Activated T-cell treated with anti-CD3 and anti-CD28 coated beads, Interleukin-2, amount 50 U/mL, for 24 hours (primary cell): ENCODE results near the gene FGF13.

ENCODE experiments used
- DNase-seq: peaks from one replicate; pipeline ENCODE4 v3.0.0-alpha.2; 2020
- H3K27ac Mint-ChIP-seq: 2 replicates; pipeline ENCODE4 v1.8.0; 2020; ENCODE audit warnings: mild to moderate bottlenecking, mixed read lengths
- H3K27me3 Mint-ChIP-seq: 2 replicates; pipeline ENCODE4 v1.8.0; 2020; ENCODE audit warnings: mixed read lengths
- H3K36me3 Mint-ChIP-seq: 2 replicates; pipeline ENCODE4 v1.8.0; 2020; ENCODE audit warnings: low read depth, mixed read lengths
- H3K4me1 Mint-ChIP-seq: 2 replicates; pipeline ENCODE4 v1.8.0; 2020; ENCODE audit warnings: low read depth, mixed read lengths
- H3K4me3 Mint-ChIP-seq: 2 replicates; pipeline ENCODE4 v1.8.0; 2020; ENCODE audit warnings: mild to moderate bottlenecking, moderate library complexity, mixed read lengths
- H3K9me3 Mint-ChIP-seq: 2 replicates; pipeline ENCODE4 v1.8.0; 2020; ENCODE audit warnings: mixed read lengths

The FGF13 gene

DNA sequence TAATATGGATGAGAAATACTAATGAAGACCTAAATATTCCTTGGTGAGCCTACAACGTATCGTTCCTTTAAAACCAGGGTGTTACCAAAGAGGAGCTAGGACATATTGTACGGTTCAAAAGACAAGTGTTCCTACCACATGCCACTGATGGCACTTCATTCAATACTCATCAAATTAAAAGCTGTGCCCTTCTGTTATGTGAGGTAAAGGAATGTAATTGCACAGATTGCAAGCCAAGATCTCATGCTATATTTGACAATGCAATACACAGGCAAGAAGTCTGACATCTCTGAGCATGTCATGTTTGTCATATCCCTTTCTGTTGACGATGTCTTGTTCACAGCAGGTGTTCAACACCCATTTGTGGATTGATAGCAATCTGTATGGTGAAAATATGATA lies 6.9 kb downstream of the FGF13 start:
- Mint-ChIP-seq H3K4me1 (no peaks in the 10 kb centered on the region), H3K36me3 (no peaks in the 10 kb centered on the region), H3K4me3 (no peak overlapping the region), H3K9me3 (no peaks in the 10 kb centered on the region), H3K27ac (no peak overlapping the region), H3K27me3 (peaks cover 55% of the 10 kb centered on the region)
- DNase-seq, result no peak

DNA sequence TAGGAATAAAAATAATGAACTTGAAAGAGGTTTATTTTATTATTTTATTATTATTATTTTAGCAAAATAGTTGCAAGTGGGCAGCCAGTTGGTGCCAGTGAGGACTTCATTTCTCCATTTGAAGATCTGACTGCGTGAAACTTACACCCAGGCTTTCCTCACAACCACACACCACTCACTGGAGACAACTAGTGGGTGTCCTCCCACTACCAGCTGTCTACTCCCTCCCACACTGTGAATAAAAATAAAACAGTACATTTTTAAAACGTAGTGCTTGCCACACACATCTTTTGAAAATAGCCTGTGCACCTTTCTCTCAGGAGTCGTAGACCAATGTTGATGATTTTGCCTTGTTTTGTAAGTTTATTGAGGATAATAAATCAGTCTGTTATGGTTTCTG lies 7.4 kb downstream of the FGF13 start:
- no peak for DNase-seq
- no peak overlapping the region for H3K27ac Mint-ChIP-seq
- no peaks in the 10 kb centered on the region for H3K36me3 Mint-ChIP-seq
- H3K27me3 Mint-ChIP-seq, result peaks cover 50% of the 10 kb centered on the region
- no peaks in the 10 kb centered on the region for H3K9me3 Mint-ChIP-seq
- H3K4me3 Mint-ChIP-seq, result no peak overlapping the region
- H3K4me1 Mint-ChIP-seq, result no peaks in the 10 kb centered on the region

DNA sequence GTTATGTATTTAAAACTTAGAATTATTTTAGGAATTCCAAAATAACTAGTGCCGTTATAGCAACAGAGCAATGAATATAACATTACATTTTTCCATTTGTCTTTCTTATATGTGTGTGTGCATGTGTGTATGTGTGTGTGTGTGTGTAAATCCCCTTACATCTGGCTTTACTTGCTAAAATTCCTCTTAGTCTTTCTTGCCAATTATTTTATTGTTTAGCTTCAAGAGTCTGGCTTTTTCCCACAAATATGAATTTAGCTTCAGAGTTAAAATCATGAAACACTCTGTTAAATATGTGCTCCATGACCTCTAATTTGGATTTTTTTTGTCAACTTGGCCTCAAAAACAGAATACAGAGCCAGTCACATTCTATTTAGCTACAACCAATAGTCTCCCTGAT lies 18.9 kb downstream of the FGF13 start:
- DNase-seq, result no peak
- Mint-ChIP-seq H3K27ac (no peak overlapping the region), H3K36me3 (no peaks in the 10 kb centered on the region), H3K27me3 (peaks cover 47% of the 10 kb centered on the region), H3K4me3 (no peak overlapping the region), H3K4me1 (no peaks in the 10 kb centered on the region), H3K9me3 (no peaks in the 10 kb centered on the region)

DNA sequence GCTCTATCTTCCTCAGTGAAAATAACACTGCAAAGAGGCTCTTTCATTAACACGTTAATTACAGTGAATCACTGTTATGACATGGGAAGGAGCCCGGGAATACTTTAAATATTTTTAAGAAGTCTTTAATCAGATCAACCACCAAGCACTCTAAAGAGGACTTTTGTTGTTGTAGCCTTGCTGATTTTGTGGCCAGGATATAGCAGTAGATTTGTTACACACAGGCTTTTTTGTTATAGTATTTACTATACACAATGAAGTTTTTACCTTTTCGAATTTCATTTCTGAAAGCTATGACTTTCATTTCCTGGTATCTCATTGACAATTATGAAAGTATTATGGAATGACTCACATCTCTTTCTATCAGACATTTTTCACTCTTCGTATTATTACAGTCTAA lies 20.3 kb downstream of the FGF13 start:
- DNase-seq, result no peak
- Mint-ChIP-seq H3K36me3 (no peaks in the 10 kb centered on the region), H3K4me3 (no peak overlapping the region), H3K4me1 (no peaks in the 10 kb centered on the region), H3K27me3 (peaks cover 52% of the 10 kb centered on the region), H3K9me3 (no peaks in the 10 kb centered on the region), H3K27ac (no peak overlapping the region)

DNA sequence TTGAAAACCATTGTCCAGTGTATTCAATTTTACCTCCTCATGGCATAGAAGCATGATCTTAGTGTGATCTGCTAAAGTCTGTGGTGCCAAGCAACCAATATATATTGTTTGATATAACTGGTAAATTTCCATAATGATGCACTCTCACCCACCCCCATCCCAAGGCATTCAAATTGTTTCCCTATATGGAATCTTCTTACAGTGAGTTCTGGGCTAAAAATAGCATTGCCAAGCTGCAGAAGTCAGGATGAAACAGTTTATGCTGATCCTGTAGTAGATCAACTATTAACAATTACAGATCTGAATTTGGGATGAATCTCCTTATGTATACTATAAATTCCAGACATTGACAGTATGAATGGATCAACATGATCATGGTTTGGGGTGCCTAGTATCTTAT lies 20.9 kb downstream of the FGF13 start:
- no peak for DNase-seq
- H3K27ac Mint-ChIP-seq, result no peak overlapping the region
- H3K9me3 Mint-ChIP-seq, result no peaks in the 10 kb centered on the region
- peaks cover 48% of the 10 kb centered on the region for H3K27me3 Mint-ChIP-seq
- no peaks in the 10 kb centered on the region for H3K4me1 Mint-ChIP-seq
- no peak overlapping the region for H3K4me3 Mint-ChIP-seq
- no peaks in the 10 kb centered on the region for H3K36me3 Mint-ChIP-seq

DNA sequence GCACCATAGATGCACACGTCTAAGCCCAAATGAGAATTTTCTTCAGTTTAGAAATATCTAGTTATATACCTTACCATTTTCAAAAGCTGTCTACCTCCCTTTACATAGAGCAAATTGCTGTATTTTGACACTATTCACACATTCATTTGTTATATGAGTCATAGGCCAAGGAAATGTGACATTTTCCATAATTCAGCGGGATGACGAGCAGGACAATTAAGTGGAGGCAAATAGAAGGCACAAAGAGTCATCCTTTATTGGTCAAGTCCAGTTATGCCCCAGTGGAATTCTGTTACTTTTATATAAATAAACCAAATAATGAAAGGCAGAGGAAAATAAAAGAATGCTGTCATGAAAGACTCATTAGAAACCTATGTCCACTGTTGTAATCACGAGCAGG lies 27.9 kb downstream of the FGF13 start:
- no peak overlapping the region for H3K4me3 Mint-ChIP-seq
- H3K9me3 Mint-ChIP-seq, result no peaks in the 10 kb centered on the region
- no peaks in the 10 kb centered on the region for H3K36me3 Mint-ChIP-seq
- H3K27ac Mint-ChIP-seq, result no peak overlapping the region
- H3K4me1 Mint-ChIP-seq, result no peaks in the 10 kb centered on the region
- DNase-seq, result no peak
- peaks cover 40% of the 10 kb centered on the region for H3K27me3 Mint-ChIP-seq

DNA sequence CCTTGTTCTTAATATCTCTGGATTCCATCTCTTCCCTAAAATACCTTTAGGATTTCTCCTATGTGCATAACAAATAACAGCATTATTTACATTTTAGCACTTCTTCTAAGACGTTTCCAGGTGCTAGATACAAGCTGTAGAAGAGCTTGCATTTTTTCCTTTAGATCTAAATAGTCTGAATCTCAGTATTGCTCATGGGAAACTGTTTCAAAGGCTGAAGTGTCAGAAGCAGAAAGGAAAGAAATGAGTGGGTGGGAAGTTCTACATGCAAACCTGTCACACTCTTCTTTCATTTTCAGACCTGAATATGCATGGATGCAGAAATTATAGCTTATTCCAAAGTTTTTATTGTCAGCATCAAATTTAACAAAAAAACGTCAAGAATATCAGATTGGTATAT lies 41.8 kb downstream of the FGF13 start:
- Mint-ChIP-seq H3K27ac (no peak overlapping the region), H3K4me3 (no peak overlapping the region), H3K9me3 (no peaks in the 10 kb centered on the region), H3K4me1 (peaks cover 2% of the 10 kb centered on the region), H3K27me3 (peaks cover 21% of the 10 kb centered on the region), H3K36me3 (no peaks in the 10 kb centered on the region)
- DNase-seq, result no peak

DNA sequence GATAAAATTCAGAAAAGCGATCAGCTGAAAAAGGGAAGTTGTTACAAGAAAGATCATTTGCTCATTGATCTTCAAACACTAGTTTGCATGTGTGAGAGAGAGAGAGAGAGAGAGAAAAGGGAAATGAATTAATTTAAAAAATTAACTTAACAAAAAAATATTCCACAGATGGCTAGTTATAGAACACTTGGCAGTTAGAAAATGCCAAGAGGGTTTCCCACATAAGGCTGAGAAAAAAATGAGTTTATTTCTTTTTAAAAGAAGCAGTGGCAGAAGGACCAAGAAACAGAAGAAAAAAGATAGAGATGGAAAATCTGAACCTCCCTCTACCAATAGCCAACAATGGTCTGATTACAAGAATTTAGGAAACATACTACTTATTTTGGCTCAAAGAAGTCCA lies 47.1 kb downstream of the FGF13 start:
- DNase-seq, result no peak
- no peaks in the 10 kb centered on the region for H3K4me1 Mint-ChIP-seq
- H3K4me3 Mint-ChIP-seq, result no peak overlapping the region
- H3K9me3 Mint-ChIP-seq, result no peaks in the 10 kb centered on the region
- peaks cover 52% of the 10 kb centered on the region for H3K27me3 Mint-ChIP-seq
- H3K27ac Mint-ChIP-seq, result no peak overlapping the region
- no peaks in the 10 kb centered on the region for H3K36me3 Mint-ChIP-seq

DNA sequence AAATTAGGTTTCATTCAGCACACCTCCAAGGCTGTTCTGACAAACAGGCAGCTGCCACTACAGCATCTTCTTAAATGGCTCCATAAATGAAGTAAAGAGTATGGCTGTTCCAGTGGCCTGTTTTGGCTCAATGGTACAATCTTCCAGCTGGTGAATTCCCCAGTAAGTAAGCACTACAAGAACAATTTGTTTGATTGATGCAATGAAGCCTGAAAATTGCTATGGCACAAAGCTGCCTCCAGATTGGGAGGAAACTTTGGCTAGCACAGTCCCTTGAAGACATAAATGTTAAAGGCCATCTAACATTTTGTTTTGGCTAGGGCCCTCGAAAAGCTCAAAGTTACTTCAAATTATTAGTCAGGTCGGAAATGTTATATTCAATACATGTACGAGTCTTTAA lies 47.5 kb downstream of the FGF13 start:
- DNase-seq, result no peak
- Mint-ChIP-seq H3K4me1 (no peaks in the 10 kb centered on the region), H3K27ac (no peak overlapping the region), H3K27me3 (peaks cover 52% of the 10 kb centered on the region), H3K4me3 (no peak overlapping the region), H3K36me3 (no peaks in the 10 kb centered on the region), H3K9me3 (no peaks in the 10 kb centered on the region)

DNA sequence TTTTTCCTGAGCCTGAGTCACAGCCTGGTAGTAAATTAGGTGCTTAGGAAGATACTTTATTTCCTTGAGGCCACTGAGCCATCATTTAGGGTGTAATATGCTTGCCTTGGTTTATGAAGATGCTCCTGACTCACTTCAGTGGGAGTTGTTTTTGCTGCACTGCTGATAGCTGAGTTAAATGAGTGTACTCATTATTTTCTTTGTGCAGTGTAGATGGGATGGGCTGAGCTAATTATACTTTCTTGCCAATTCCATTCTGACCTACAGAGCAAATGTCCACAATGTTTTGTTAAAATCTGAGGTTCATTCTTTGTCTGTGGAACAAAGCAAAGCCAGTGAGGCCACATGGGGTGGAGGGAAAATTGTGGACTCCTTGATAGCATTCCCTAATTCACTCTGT lies 60.0 kb downstream of the FGF13 start:
- H3K4me3 Mint-ChIP-seq, result no peak overlapping the region
- H3K27ac Mint-ChIP-seq, result no peak overlapping the region
- H3K9me3 Mint-ChIP-seq, result no peaks in the 10 kb centered on the region
- no peaks in the 10 kb centered on the region for H3K4me1 Mint-ChIP-seq
- peaks cover 11% of the 10 kb centered on the region for H3K27me3 Mint-ChIP-seq
- H3K36me3 Mint-ChIP-seq, result no peaks in the 10 kb centered on the region
- DNase-seq, result no peak

DNA sequence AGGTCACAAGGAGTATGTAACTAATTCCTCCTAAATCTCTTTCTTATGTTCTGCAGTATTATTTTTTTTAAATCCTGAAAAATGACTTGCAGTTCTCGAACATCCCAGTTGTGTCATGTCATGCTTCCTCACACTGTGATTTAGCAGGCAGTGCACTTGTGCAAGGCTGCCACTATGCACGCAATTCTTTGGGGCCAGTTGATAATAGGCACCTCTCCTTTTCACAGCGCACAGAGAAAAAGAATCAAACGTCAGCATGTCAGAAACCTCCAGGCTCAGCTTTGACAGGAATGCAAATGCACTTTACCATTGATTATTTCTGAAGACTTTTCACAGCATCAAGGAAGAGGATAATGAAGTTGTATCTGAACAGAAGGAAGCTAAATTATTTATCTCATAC lies 62.9 kb downstream of the FGF13 start:
- Mint-ChIP-seq H3K27me3 (peaks cover 13% of the 10 kb centered on the region), H3K27ac (no peak overlapping the region), H3K36me3 (no peaks in the 10 kb centered on the region), H3K4me3 (no peak overlapping the region), H3K9me3 (no peaks in the 10 kb centered on the region), H3K4me1 (no peaks in the 10 kb centered on the region)
- DNase-seq, result no peak

DNA sequence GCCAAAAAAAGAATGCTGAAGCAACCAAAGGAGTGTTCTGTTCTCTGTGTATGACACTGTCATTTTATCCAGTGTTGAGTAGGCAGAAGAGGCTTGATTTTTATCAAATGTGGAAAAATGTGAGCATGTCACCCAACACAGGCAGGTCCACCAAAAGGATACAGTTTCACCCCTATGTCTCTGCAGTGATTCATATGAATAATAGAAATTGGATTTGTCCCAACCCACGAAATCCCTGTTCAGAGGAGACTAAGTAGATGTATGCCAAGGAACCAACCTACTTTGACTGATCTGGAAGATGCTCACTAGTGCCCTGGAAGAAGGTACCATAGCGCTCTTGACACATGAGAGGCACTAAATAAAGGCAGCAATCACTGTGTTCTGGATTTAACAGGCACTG lies 72.5 kb downstream of the FGF13 start:
- no peaks in the 10 kb centered on the region for H3K9me3 Mint-ChIP-seq
- no peak overlapping the region for H3K4me3 Mint-ChIP-seq
- H3K27me3 Mint-ChIP-seq, result peaks cover 16% of the 10 kb centered on the region
- H3K36me3 Mint-ChIP-seq, result no peaks in the 10 kb centered on the region
- H3K4me1 Mint-ChIP-seq, result no peaks in the 10 kb centered on the region
- no peak overlapping the region for H3K27ac Mint-ChIP-seq
- DNase-seq, result no peak
